GM20000 (cell line): ENCODE data around the gene DAB2IP.

Source experiments
- DNase-seq: peaks from one replicate; pipeline ENCODE4 v3.0.0; 2012; ENCODE audit warnings: low spot score
- CTCF ChIP-seq: IDR thresholded peaks from 2 replicates; pipeline ENCODE4 v1.5.1; 2012; ENCODE audit warnings: mild to moderate bottlenecking, control low read depth; ENCODE audit errors: extremely low read depth, missing control alignments

DAB2IP gene

GRCh38 chr9:121658591-121658990 is 7.2 kb downstream of the DAB2IP start:
- TF ChIP-seq CTCF, result no peak
- no peak for DNase-seq

- DNase-seq, result no peak
- TF ChIP-seq CTCF, result no peak
Measured at GRCh38 chr9:121660367-121660766, 8.9 kb downstream of the DAB2IP start.

- no peak for DNase-seq
- no peak for TF ChIP-seq CTCF
Measured at GRCh38 chr9:121660876-121661275, 9.4 kb downstream of the DAB2IP start.

GRCh38 chr9:121661328-121661727 is 9.9 kb downstream of the DAB2IP start:
- DNase-seq, result no peak
- TF ChIP-seq CTCF, result no peak

GRCh38 chr9:121662359-121662758 is 10.9 kb downstream of the DAB2IP start:
- DNase-seq, result no peak
- no peak for TF ChIP-seq CTCF

GRCh38 chr9:121662891-121663580 is 11.6 kb downstream of the DAB2IP start:
- TF ChIP-seq CTCF, result no peak

GRCh38 chr9:121663591-121663990 is 12.2 kb downstream of the DAB2IP start:
- DNase-seq, result no peak
- no peak for TF ChIP-seq CTCF

More at GRCh38 chr9:121662891-121663580, 11.6 kb downstream of the DAB2IP start:
- DNase-seq, result no peak
